Fibroblast of pulmonary artery (primary cell): Measurements from ENCODE around the gene RNASE13.

Experiments
- DNase-seq: peaks from one replicate; pipeline ENCODE4 v3.0.0-alpha.2; 2010; ENCODE audit warnings: low read depth
- H3K4me3 ChIP-seq: replicated peaks from 2 replicates; pipeline ENCODE4 v1.5.1; 2011; ENCODE audit warnings: low read depth, mild to moderate bottlenecking, control low read depth, low read length, moderate library complexity
- CTCF ChIP-seq: IDR thresholded peaks from 2 replicates; pipeline ENCODE4 v1.5.1; 2011; ENCODE audit warnings: mild to moderate bottlenecking, control low read depth, low read length, inconsistent platforms; ENCODE audit errors: missing control alignments

RNASE13 gene

GRCh38 chr14:21024585-21025370 lies 9.8 kb downstream of the RNASE13 start, which contains the start of gene NDRG2:
Gene NDRG2, minus strand, starts transcription at chr14:21025061. Its CDS starts 1,746 bp downstream, at chr14:21023315.
- DNase-seq, result peak; percentile 40
- no peak for TF ChIP-seq CTCF

GRCh38 chr14:21023817-21024584 lies 10.6 kb downstream of the RNASE13 start:
- DNase-seq, result no peak
- H3K4me3 ChIP-seq, result peak overlapping the region; percentile 62
- no peak for TF ChIP-seq CTCF

More at GRCh38 chr14:21024585-21025370, 9.8 kb downstream of the RNASE13 start, which contains the start of gene NDRG2:
- peak within 1 kb of the TSS; percentile 62 for H3K4me3 ChIP-seq

GRCh38 chr14:21023174-21023573 lies 11.4 kb downstream of the RNASE13 start:
- H3K4me3 ChIP-seq, result no peak overlapping the region
- DNase-seq, result no peak
- TF ChIP-seq CTCF, result no peak

- no peak for TF ChIP-seq CTCF
- DNase-seq, result no peak
- no peak overlapping the region for H3K4me3 ChIP-seq
Measured at GRCh38 chr14:21022686-21023085, 11.9 kb downstream of the RNASE13 start.

GRCh38 chr14:21020977-21021545 lies 13.5 kb downstream of the RNASE13 start:
- no peak for DNase-seq
- no peak overlapping the region for H3K4me3 ChIP-seq
- TF ChIP-seq CTCF, result no peak

GRCh38 chr14:21019366-21019765 lies 15.2 kb downstream of the RNASE13 start:
- DNase-seq, result no peak

More at GRCh38 chr14:21019366-21019765, 15.2 kb downstream of the RNASE13 start:
- TF ChIP-seq CTCF, result no peak
- no peak overlapping the region for H3K4me3 ChIP-seq
